DOHH2 (cell line): Measurements from ENCODE around the gene TBL1X.

Source experiments
- H3F3A ChIP-seq: fragments of 200-600 bp; sonication (generic), shearing (Covaris generic); 2 replicates; pipeline ENCODE4 v1.6.0; 2016; ENCODE audit warnings: antibody characterized with exemption, mild to moderate bottlenecking; ENCODE audit not compliant: control insufficient read depth, insufficient read depth
- H3K27ac ChIP-seq: fragments of 200-600 bp; sonication (generic); 2 replicates; pipeline ENCODE4 v1.5.1; 2014; ENCODE audit warnings: low read depth, mild to moderate bottlenecking, low read length, moderate library complexity
- H3K27me3 ChIP-seq: fragments of 200-600 bp; sonication (generic); 2 replicates; pipeline ENCODE4 v1.6.1; 2014; ENCODE audit warnings: mild to moderate bottlenecking, low read length, mixed read lengths; ENCODE audit not compliant: control insufficient read depth
- H3K36me3 ChIP-seq: fragments of 200-600 bp; sonication (generic); 2 replicates; pipeline ENCODE4 v1.6.1; 2014; ENCODE audit warnings: mild to moderate bottlenecking, low read length, moderate library complexity, mixed read lengths; ENCODE audit not compliant: control insufficient read depth
- H3K4me1 ChIP-seq: fragments of 200-600 bp; sonication (generic); 2 replicates; pipeline ENCODE4 v1.6.1; 2014; ENCODE audit warnings: mild to moderate bottlenecking, low read length, mixed read lengths; ENCODE audit not compliant: control insufficient read depth
- H3K4me2 ChIP-seq: fragments of 200-600 bp; sonication (generic); 2 replicates; pipeline ENCODE4 v1.6.0; 2014; ENCODE audit warnings: mild to moderate bottlenecking, low read length, moderate library complexity
- H3K4me3 ChIP-seq: fragments of 200-600 bp; sonication (generic); 2 replicates; pipeline ENCODE4 v1.5.1; 2014; ENCODE audit warnings: mild to moderate bottlenecking, low read length, mixed read lengths
- H3K79me2 ChIP-seq: fragments of 200-600 bp; sonication (generic); 2 replicates; pipeline ENCODE4 v1.6.1; 2014; ENCODE audit warnings: mild to moderate bottlenecking, low read length, mixed read lengths; ENCODE audit not compliant: control insufficient read depth
- H3K9me2 ChIP-seq: fragments of 200-600 bp; sonication (generic); replicated peaks from 2 replicates; pipeline ENCODE4 v1.6.1; 2014; ENCODE audit warnings: mild to moderate bottlenecking, low read length, mixed read lengths; ENCODE audit not compliant: control insufficient read depth
- H3K9me3 ChIP-seq: fragments of 200-600 bp; sonication (generic); 2 replicates; pipeline ENCODE4 v1.6.1; 2014; ENCODE audit warnings: antibody characterized with exemption, low read length, mixed read lengths; ENCODE audit not compliant: control insufficient read depth, insufficient read depth
- H4K20me1 ChIP-seq: fragments of 200-600 bp; sonication (generic); 2 replicates; pipeline ENCODE4 v1.6.0; 2014; ENCODE audit warnings: low read depth, mild to moderate bottlenecking, antibody characterized with exemption, low read length, moderate library complexity; ENCODE audit not compliant: control insufficient read depth, insufficient read depth
- EZH2phosphoT487 ChIP-seq: fragments of 200-600 bp; sonication (generic); IDR thresholded peaks from 2 replicates; pipeline ENCODE4 v1.6.1; 2017; ENCODE audit warnings: borderline replicate concordance, mild to moderate bottlenecking, antibody characterized with exemption, low read length, moderate library complexity, mixed read lengths
- TF ChIP-seq, protein P1 (sequence below): fragments of 200-600 bp; sonication (generic); IDR thresholded peaks from one replicate; pipeline ENCODE4 v1.5.1; 2014; ENCODE audit warnings: antibody characterized with exemption, mild to moderate bottlenecking, low read depth, low read length; ENCODE audit not compliant: poor library complexity, severe bottlenecking

The TBL1X gene

GRCh38 chrX:9678215-9678965 lies 213.5 kb downstream of the TBL1X start:
- TF ChIP-seq, protein P1, sequence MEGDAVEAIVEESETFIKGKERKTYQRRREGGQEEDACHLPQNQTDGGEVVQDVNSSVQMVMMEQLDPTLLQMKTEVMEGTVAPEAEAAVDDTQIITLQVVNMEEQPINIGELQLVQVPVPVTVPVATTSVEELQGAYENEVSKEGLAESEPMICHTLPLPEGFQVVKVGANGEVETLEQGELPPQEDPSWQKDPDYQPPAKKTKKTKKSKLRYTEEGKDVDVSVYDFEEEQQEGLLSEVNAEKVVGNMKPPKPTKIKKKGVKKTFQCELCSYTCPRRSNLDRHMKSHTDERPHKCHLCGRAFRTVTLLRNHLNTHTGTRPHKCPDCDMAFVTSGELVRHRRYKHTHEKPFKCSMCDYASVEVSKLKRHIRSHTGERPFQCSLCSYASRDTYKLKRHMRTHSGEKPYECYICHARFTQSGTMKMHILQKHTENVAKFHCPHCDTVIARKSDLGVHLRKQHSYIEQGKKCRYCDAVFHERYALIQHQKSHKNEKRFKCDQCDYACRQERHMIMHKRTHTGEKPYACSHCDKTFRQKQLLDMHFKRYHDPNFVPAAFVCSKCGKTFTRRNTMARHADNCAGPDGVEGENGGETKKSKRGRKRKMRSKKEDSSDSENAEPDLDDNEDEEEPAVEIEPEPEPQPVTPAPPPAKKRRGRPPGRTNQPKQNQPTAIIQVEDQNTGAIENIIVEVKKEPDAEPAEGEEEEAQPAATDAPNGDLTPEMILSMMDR = no peak
- no peaks in the 10 kb centered on the region for H3K9me3 ChIP-seq
- H3F3A ChIP-seq = no peaks in the 10 kb centered on the region
- H3K27ac ChIP-seq = no peak overlapping the region
- H3K4me2 ChIP-seq = no peak overlapping the region
- no peaks in the 10 kb centered on the region for H3K79me2 ChIP-seq
- peaks cover 10% of the 10 kb centered on the region for H3K4me1 ChIP-seq
- no peaks in the 10 kb centered on the region for H4K20me1 ChIP-seq
- H3K27me3 ChIP-seq = no peaks in the 10 kb centered on the region
- no peaks in the 10 kb centered on the region for H3K9me2 ChIP-seq
- no peaks in the 10 kb centered on the region for H3K36me3 ChIP-seq
- no peak overlapping the region for H3K4me3 ChIP-seq

GRCh38 chrX:9681011-9681410 lies 216.2 kb downstream of the TBL1X start:
- H3K79me2 ChIP-seq = no peaks in the 10 kb centered on the region
- no peaks in the 10 kb centered on the region for H3K9me3 ChIP-seq
- no peak overlapping the region for H3K4me3 ChIP-seq
- H3K27me3 ChIP-seq = no peaks in the 10 kb centered on the region
- no peaks in the 10 kb centered on the region for H4K20me1 ChIP-seq
- no peaks in the 10 kb centered on the region for H3F3A ChIP-seq
- peaks cover 10% of the 10 kb centered on the region for H3K4me1 ChIP-seq
- H3K36me3 ChIP-seq = no peaks in the 10 kb centered on the region
- no peak overlapping the region for H3K4me2 ChIP-seq
- TF ChIP-seq, protein P1 = no peak
- no peak for TF ChIP-seq EZH2phosphoT487
- no peak overlapping the region for H3K27ac ChIP-seq
- H3K9me2 ChIP-seq = no peaks in the 10 kb centered on the region

DNA sequence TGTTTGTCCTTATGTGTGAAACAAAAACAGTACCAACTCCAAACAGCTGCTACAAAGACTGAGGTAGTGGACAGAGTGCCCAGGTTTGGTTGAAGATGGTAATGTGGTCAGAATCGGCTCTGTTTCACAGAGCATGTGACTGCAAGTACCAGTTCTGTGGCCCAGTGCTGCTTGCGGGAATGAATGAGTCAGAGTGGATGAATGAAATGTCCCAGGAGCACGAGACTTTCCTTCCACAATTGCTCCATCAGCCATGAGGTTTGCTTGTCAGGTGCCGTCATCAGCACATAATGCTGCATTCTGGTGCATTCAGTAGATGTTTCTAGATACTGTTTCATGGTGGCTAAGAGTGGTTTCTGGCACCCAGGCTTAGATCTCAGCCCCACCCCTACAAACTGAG lies 216.6 kb downstream of the TBL1X start:
- Histone ChIP-seq H3K36me3 (no peaks in the 10 kb centered on the region), H3K79me2 (no peaks in the 10 kb centered on the region), H3K4me2 (no peak overlapping the region)

More for the DNA sequence above, 216.6 kb downstream of the TBL1X start:
- Histone ChIP-seq H3K27me3 (no peaks in the 10 kb centered on the region), H3K9me3 (no peaks in the 10 kb centered on the region), H3K4me1 (peaks cover 10% of the 10 kb centered on the region), H3K4me3 (no peak overlapping the region), H3K27ac (no peak overlapping the region), H4K20me1 (no peaks in the 10 kb centered on the region), H3K9me2 (no peaks in the 10 kb centered on the region), H3F3A (no peaks in the 10 kb centered on the region)
- TF ChIP-seq EZH2phosphoT487 = no peak
- TF ChIP-seq, protein P1 = no peak
